Measurements from ENCODE around the gene MED12L.

Gene MED12L

GRCh38 chr3:151328298-151328995 lies 243.0 kb downstream of the MED12L start:
- no peaks in the 10 kb centered on the region for H3K27me3 ChIP-seq (ENCODE audit: control insufficient read depth, insufficient read depth, low read length)
- no peak overlapping the region for H3K4me2 ChIP-seq (ENCODE audit: low read length)
- H3K9ac ChIP-seq: no peak overlapping the region
- no peaks in the 10 kb centered on the region for H3K9me3 ChIP-seq (ENCODE audit: control insufficient read depth, low read length)
- no peaks in the 10 kb centered on the region for H3K36me3 ChIP-seq (ENCODE audit: control insufficient read depth, insufficient read depth, low read length)
- H3K79me2 ChIP-seq: no peaks in the 10 kb centered on the region
- peaks cover 3% of the 10 kb centered on the region for H3K4me1 ChIP-seq
- peak overlapping the region; percentile 10 for H2AFZ ChIP-seq
- no peak overlapping the region for H3K27ac ChIP-seq
- no peak overlapping the region for H3K4me3 ChIP-seq (ENCODE audit: low read depth, low read length)
- TF ChIP-seq CTCF (IDR thresholded peaks at IDR 0.05): no peak

- peak within 1 kb of the TSS; percentile 10 for H2AFZ ChIP-seq
- TF ChIP-seq CTCF (IDR thresholded peaks at IDR 0.05): no peak
- no peaks in the 10 kb centered on the region for H3K27me3 ChIP-seq (ENCODE audit: control insufficient read depth, insufficient read depth, low read length)
- no peaks in the 10 kb centered on the region for H3K36me3 ChIP-seq (ENCODE audit: control insufficient read depth, insufficient read depth, low read length)
- peaks cover 3% of the 10 kb centered on the region for H3K4me1 ChIP-seq
- no peak within 1 kb of the TSS for H3K4me3 ChIP-seq (ENCODE audit: low read depth, low read length)
- no peak within 1 kb of the TSS for H3K4me2 ChIP-seq (ENCODE audit: low read length)
- no peaks in the 10 kb centered on the region for H3K79me2 ChIP-seq
- H3K9ac ChIP-seq: no peak within 1 kb of the TSS
- no peak within 1 kb of the TSS for H3K27ac ChIP-seq
- H3K9me3 ChIP-seq (ENCODE audit: control insufficient read depth, low read length): no peaks in the 10 kb centered on the region
Measured at GRCh38 chr3:151329363-151329762, 243.9 kb downstream of the MED12L start, which contains the start of gene P2RY13. Gene P2RY13 (minus strand): TSS chr3:151329549. CDS start chr3:151329528, 21 bp downstream.

GRCh38 chr3:151330379-151330778 lies 244.9 kb downstream of the MED12L start:
- Histone ChIP-seq H3K4me2 (ENCODE audit: low read length) (no peak overlapping the region), H3K79me2 (no peaks in the 10 kb centered on the region), H3K27ac (no peak overlapping the region), H3K27me3 (ENCODE audit: control insufficient read depth, insufficient read depth, low read length) (no peaks in the 10 kb centered on the region), H3K36me3 (ENCODE audit: control insufficient read depth, insufficient read depth, low read length) (no peaks in the 10 kb centered on the region), H3K4me1 (peaks cover 3% of the 10 kb centered on the region), H3K9ac (no peak overlapping the region), H3K9me3 (ENCODE audit: control insufficient read depth, low read length) (no peaks in the 10 kb centered on the region), H3K4me3 (ENCODE audit: low read depth, low read length) (no peak overlapping the region), H2AFZ (no peak overlapping the region)
- no peak for TF ChIP-seq CTCF (IDR thresholded peaks at IDR 0.05)

- no peak overlapping the region for H3K27ac ChIP-seq
Measured at GRCh38 chr3:151330899-151331298, 245.4 kb downstream of the MED12L start.

More at GRCh38 chr3:151330899-151331298, 245.4 kb downstream of the MED12L start:
- peaks cover 3% of the 10 kb centered on the region for H3K4me1 ChIP-seq
- no peak overlapping the region for H3K4me3 ChIP-seq (ENCODE audit: low read depth, low read length)
- TF ChIP-seq CTCF (IDR thresholded peaks at IDR 0.05): no peak
- H3K79me2 ChIP-seq: no peaks in the 10 kb centered on the region
- no peaks in the 10 kb centered on the region for H3K36me3 ChIP-seq (ENCODE audit: control insufficient read depth, insufficient read depth, low read length)
- H3K4me2 ChIP-seq (ENCODE audit: low read length): no peak overlapping the region
- H2AFZ ChIP-seq: no peak overlapping the region
- H3K9ac ChIP-seq: no peak overlapping the region
- H3K27me3 ChIP-seq (ENCODE audit: control insufficient read depth, insufficient read depth, low read length): no peaks in the 10 kb centered on the region
- no peaks in the 10 kb centered on the region for H3K9me3 ChIP-seq (ENCODE audit: control insufficient read depth, low read length)
